Stimulated activated CD4-positive, alpha-beta T cell treated with anti-CD3 and anti-CD28 coated beads, Interleukin-1b, Interleukin-23, amount 100 ng/mL, for 1 hour (primary cell): Measurements from ENCODE around the gene FARSA.
"Not testable (repeated sequence)": the region's sequence is repeated elsewhere in the genome, so short reads cannot be mapped to it uniquely, and the experiment has no call there.

Experiments
- DNase-seq, 2 donors: peaks; one replicate each; pipeline ENCODE4 v3.0.0-alpha.2; 2020; ENCODE audit warnings: low read depth in 2 of 2

The FARSA gene

DNA sequence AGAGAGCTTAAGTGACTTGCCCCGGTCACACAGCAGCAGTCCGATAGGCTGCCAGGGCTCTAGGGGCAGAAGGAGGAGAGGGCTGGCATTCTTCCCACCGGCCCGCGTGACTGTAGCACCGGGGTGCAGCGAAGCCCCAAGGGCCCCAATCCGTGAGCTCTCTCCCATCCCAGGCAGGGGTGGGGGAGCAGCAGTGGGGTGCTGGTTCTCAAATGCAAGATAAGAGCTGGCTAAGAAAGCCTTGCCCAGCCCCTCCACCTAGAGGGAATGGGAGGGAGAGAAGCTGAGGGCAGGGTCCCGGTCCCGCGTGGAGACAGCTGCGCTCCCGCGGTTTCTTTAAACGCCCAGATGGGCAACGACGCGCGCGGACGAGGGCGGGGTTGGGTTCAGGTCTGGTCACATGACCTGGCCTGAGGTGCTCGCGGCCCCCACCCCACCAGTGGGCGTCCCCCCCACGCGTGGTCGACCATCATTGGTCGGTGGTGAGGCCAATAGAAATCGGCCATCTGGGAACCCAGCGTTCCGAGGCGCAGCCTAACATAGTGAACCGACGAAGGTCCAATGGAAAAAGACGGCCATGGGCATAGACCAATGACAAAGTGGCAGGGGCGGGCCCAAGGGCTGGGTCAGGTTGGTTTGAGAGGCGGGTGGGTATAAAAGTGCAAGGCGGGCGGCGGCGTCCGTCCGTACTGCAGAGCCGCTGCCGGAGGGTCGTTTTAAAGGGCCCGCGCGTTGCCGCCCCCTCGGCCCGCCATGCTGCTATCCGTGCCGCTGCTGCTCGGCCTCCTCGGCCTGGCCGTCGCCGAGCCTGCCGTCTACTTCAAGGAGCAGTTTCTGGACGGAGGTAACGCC is 4.6 kb upstream of the FARSA start, which contains the start of gene CALR:
TSS of gene CALR (plus strand) at position 683 of the 852 bp plus-strand sequence. CDS start at position 754, 71 bp downstream.
- DNase-seq: peak; percentile 96 to 97

DNA sequence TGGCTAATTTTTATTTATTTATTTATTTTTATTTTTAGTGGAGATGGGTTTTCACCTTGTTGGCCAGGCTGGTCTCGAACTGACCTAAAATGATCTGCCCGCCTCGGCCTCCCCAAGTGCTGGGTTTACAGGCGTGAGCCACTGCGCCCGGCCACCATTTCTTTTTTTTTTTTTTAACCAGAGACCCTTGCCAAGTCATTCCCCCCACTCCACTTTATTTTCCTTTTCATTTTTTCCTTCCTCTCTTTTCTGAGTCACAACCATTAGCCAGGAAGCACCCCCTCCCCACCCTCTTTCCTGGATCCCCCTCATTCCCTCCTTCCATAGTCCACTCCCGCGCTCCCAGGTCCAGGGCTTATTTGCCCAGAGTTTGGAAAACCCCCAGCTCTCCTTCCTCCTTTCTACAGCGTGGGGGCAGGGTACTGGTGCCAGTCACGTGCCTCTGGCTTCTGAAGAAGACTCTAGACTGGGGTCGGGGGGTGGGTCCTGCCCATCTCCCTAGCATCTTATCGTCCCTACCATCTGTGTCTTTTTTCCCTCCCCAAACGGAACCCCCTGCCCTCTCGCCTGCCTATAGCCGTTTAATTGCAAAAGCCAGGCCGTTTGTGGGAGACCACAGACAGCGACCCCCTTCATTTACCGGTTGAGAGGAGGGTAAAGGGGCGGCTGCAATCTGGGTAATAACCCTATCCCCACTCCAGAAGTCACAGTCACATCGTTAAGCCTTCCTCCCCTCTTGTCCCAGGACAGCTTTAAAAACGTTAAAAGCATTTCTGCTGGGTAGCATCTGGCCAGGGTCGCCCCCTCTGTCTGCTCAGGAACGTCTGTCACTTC is 3.8 kb upstream of the FARSA start:
- DNase-seq: no peak

GRCh38 chr19:12936582-12936981 is 3.1 kb upstream of the FARSA start:
- no peak for DNase-seq

GRCh38 chr19:12935071-12935470 is 1.6 kb upstream of the FARSA start:
- DNase-seq: no peak

- no peak for DNase-seq
These were observed 872 bp downstream of the FARSA start for GRCh38 chr19:12932392-12933286.

- no peak for DNase-seq
These were observed 3.4 kb downstream of the FARSA start for GRCh38 chr19:12930002-12930645.

GRCh38 chr19:12924621-12925310 is 8.7 kb downstream of the FARSA start:
- DNase-seq: no peak

- DNase-seq: no peak
These were observed 10.6 kb downstream of the FARSA start for GRCh38 chr19:12922959-12923358.

GRCh38 chr19:12921047-12921446 is 12.5 kb downstream of the FARSA start:
- DNase-seq: no peak

DNA sequence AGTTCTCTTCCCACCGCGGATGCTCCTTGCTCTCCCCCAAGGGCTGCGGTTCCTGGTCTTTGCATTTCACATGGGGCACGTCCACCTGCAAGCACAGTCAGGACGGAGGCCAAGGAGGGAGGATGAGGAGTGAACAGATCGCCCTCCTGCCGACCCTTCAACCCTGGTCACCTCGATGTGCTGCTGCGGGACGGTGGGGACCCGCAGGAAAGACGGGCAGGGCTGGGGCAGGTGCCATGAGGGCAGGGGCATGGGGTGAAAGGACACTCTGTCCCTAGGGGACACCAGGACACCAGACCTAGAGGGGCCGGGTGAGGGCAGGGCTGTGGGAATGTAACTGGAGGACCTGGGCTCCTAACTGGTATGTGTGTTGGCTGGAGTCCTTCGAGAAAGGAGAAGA is 15.3 kb downstream of the FARSA start:
- no peak for DNase-seq

DNA sequence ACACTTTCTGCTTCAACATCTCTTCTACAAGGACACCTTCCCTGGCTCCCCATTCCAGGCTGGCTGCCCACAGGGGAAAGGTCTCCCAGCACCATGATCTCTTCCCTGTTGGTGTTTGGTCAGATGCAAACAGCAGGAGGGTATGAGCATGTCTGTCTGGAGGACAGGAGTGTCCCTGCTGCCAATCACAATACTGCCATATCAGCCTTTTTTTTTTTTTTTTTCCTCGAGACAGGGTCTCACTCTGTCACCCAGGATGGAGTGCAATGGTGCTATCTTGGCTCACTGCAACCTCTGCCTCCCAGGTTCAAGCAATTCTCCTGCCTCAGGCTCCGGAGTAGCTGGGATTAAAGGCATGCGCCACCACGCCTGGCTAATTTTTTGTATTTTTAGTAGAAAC is 17.7 kb downstream of the FARSA start:
- not testable (repeated sequence) for DNase-seq

GRCh38 chr19:12913851-12914690 is 19.4 kb downstream of the FARSA start:
- DNase-seq: no peak

DNA sequence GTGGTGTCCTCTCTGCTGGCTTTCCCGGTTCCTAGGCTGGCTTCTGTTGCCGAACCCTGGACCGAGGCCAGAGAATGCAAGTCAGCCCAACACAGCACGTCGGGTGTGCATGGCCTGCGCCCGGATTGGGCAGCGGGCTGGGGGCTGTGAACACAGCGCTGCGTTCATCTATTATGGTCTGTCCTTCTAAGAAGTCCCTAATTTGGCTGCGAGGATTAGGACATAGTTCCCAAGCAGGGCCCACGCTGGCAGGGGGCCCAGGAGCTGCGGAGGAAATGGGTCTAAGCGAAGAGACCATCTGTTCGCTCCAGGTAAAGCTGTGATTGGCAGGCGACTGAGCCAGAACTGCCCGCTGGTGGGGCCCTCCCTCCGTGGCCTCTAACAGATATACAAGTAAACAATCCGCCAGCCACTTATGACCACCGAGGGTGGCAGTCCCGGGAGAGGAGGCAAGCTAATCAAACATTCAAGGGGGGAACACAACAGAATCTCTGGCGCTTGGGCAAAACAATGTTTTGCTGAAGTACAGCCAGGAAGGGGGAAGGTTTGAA is 20.4 kb downstream of the FARSA start:
- DNase-seq: no peak

DNA sequence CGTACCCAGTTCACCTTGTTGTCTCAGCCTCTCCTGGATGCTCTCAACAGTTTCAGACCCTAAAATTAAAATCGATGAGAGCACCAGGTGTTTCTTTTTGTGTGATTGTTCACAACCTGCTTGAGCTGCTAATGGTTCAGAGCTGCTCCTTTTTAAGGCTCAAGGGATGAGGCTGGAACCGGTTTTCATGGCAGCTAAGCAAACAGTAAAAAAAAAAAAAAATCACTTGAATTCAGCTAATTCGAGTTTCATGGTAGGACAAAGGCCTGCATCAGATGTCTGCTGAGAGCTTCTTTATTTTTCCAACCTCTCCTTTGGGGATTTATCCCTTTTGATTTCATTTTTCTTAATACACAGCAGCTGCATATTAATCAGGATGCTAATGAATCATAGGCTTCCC is 20.9 kb downstream of the FARSA start:
- no peak for DNase-seq

DNA sequence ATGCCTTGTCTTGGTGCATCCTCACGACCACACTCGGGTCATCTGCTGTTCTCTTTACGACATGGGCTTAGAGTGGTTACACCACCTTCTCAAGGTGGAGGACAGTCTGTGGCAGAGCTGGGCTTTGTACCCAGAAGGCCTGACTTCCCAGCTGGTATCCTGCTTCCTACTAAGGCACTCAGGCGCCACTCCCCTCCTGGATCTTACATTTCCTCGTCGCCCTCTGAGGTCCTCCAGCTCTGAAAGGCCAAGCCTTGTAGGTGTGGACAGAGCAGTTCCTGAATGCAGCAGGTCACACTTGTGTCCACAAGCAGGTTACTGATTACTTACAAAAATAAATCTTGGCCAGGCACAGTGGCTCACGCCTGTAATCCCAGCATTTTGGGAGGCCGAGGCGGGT is 26.3 kb downstream of the FARSA start:
- no peak for DNase-seq

- no peak for DNase-seq
These were observed 33.5 kb downstream of the FARSA start for GRCh38 chr19:12899891-12900518.

- DNase-seq: no peak
These were observed 37.1 kb downstream of the FARSA start for GRCh38 chr19:12896460-12896859.

- no peak for DNase-seq
These were observed 39.9 kb downstream of the FARSA start for GRCh38 chr19:12893582-12893981.

DNA sequence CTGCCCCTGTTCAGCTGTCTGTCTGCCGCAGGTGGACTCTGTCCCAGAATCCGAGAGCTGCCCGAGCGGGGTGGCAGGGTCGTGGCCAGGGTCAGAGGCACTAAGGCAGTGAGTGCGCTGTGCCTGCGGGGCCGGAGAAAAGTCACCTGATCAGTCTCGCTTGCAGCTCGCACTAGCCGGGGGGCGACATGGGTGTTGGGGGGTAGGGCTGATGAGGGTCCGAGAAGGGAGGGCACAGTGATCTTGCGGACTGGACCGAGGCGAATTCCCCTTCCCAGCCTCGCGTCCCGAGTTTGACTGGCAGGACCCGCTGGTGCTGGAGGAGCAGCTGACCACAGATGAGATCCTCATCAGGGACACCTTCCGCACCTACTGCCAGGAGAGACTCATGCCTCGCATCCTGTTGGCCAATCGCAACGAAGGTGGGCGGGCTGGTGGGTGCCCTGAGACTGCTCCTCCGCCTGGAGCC is 41.9 kb downstream of the FARSA start:
- DNase-seq: no peak
